ENCODE measurements around the gene CENPT. TPM values are rescaled to one million over a fixed set of nuclear protein-coding genes. Genes with fewer than 3 reads are reported as not detected.

The CENPT gene
- total RNA-seq, 6 donors from 2014 or later: 30.6 to 201 (median 50.6) TPM

DNA sequence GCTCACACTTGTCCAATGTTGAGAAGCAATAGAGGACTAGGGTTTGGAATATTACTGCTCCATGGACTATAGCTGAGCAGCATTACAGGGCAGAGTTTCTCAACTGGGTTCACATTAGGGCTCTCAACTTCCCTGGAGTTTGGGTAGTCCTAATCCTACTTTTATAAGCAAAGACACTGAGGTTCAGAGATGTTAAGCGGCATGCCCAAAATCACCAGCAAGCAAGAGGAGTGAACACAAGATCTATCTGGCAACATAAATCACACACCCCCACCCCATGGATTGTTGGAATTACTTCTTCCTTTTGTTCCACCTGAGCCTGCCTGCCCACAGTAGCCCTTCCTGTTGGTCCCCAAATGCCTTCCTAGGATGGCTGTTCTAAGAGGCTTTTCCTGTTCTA is 35.6 kb downstream of the CENPT start:
- H3K4me1 ChIP-seq: peaks cover 5 to 14% (median 11%) of the 10 kb centered on the region in 4 donors
- no peaks in the 10 kb centered on the region for H3K27me3 ChIP-seq
- no peaks in the 10 kb centered on the region for H3K9me3 ChIP-seq
- 100% methylated on average over 1 of the region's 1 CpG; no CpG with 5 or more reads in 1 of the 2 donors for WGBS, 2 donors
- H3K4me3 ChIP-seq: no peak overlapping the region
- DNase-seq (no peak), ATAC-seq (ENCODE audit: low FRiP score in 2 of 2) (no peak)
- no peaks in the 10 kb centered on the region for H3K36me3 ChIP-seq
- no peak overlapping the region for H3K27ac ChIP-seq
- no peak for TF ChIP-seq POLR2A (IDR thresholded peaks at IDR 0.05)
- TF ChIP-seq POLR2AphosphoS5 (IDR thresholded peaks at IDR 0.05): no peak
- no peak for TF ChIP-seq CTCF (IDR thresholded peaks at IDR 0.05)
- TF ChIP-seq EP300 (IDR thresholded peaks at IDR 0.05): no peak

DNA sequence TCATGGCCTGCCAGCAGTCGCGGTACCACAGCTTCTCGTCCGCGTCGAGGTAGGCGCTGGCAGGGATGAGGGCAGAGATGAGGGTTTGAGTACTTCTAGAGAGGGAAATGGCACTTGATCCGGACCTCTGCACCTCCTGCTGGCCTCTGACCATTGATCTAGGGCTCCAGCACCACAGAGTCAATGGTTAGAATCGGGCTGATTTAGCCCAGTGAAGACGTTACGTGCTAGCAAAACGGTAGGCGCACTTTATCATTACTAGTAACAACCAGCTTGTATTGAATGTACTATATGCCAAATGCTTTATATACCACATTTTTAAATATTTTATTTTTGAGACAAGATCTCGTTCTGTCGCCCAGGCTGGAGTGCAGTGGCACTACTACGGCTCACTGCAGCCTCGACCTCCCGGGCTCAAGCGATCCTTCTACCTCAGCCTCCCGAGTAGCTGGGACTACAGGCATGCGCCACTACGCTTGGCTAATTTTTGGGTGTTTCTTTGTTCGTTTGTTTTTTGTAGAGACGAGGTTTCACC is 40.3 kb downstream of the CENPT start:
- DNase-seq: no peak
- 30 to 32% methylated on average over 22 to 24 of the region's 24 CpGs for WGBS, 2 donors
- ATAC-seq (ENCODE audit: low FRiP score in 2 of 2): no peak

GRCh38 chr16:67806428-67807147 is 40.9 kb downstream of the CENPT start, which contains the start of the genes RANBP10 and TSNAXIP1:
Gene RANBP10 (minus strand): TSS chr16:67806560. CDS start chr16:67806536, 24 bp downstream.
Gene TSNAXIP1 (plus strand): TSS chr16:67806889. CDS start chr16:67807150, 261 bp downstream.
- WGBS, 2 donors: 0 to 1% methylated on average over 9 to 49 of the region's 54 CpGs
- ATAC-seq (ENCODE audit: low FRiP score in 2 of 2) (peak; percentile 98 to 99), DNase-seq (peak; percentile 97 to 99)
- peak within 1 kb of the TSS; percentile 81 to 89 (median 86) for H3K27ac ChIP-seq
- peaks cover 0 to 24% (median 9%) of the 10 kb centered on the region in 4 donors for H3K36me3 ChIP-seq
- no peaks in the 10 kb centered on the region for H3K9me3 ChIP-seq
- H3K27me3 ChIP-seq: no peaks in the 10 kb centered on the region
- peaks cover 24 to 32% (median 26%) of the 10 kb centered on the region in 4 donors for H3K4me1 ChIP-seq
- peak within 1 kb of the TSS; percentile 87 to 100 (median 92) for H3K4me3 ChIP-seq
- TF ChIP-seq EP300 (IDR thresholded peaks at IDR 0.05): no peak
- TF ChIP-seq POLR2AphosphoS5 (IDR thresholded peaks at IDR 0.05): peak; percentile 78 to 85
- peak in 3 of 4 donors; percentile 55 to 86 (median 63) for TF ChIP-seq POLR2A (IDR thresholded peaks at IDR 0.05)
- peak in 1 of 6 experiments; percentile 23 for TF ChIP-seq CTCF (IDR thresholded peaks at IDR 0.05)

More for the DNA sequence above, 40.3 kb downstream of the CENPT start:
- Histone ChIP-seq H3K36me3 (peaks cover 0 to 18% (median 3%) of the 10 kb centered on the region in 4 donors), H3K4me1 (peaks cover 23 to 29% (median 26%) of the 10 kb centered on the region in 4 donors), H3K4me3 (peak overlapping the region; percentile 36 to 97 (median 88)), H3K27me3 (no peaks in the 10 kb centered on the region), H3K9me3 (no peaks in the 10 kb centered on the region), H3K27ac (peak overlapping the region; percentile 48 to 89 (median 86))
- TF ChIP-seq POLR2A (IDR thresholded peaks at IDR 0.05) (no peak), POLR2AphosphoS5 (IDR thresholded peaks at IDR 0.05) (no peak), EP300 (IDR thresholded peaks at IDR 0.05) (no peak), CTCF (IDR thresholded peaks at IDR 0.05) (peak in 1 of 6 experiments; percentile 43)

DNA sequence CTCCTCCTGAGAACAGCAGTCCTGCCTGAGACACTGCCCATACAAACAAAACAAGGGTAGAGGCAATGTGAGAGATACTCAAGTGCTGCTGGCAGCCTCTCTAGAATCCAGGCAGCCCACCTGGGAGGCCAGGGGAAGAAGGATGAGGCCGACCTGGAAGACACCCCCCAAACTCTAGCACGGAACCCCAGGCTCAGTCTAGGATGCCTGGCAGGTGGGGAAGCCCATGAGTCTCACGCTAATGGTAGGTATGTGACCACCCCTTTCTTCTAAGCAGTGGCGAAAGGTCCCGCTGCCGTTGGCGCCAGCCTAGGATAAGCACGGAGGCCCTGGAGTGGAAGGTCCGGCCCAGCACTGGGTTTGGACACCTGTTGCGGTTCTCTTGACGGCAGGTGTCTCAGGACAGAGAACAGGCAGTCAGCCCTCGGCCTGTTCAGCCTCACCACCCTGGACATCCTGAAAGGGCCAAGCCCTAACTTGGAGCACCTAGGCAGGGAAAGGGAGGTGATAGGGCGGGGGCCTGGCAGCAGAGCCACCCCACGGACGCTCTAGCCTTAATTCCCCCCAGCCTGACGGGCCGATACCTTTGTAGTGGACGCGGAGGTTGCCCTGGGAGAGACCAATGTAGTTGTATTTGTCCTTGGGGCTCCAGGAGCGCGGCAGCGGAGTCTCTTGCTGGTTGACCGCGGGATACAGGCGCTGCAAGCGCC is 41.6 kb downstream of the CENPT start:
- DNase-seq: peak in 1 of 2 donors; percentile 24
- H3K4me1 ChIP-seq: peaks cover 25 to 32% (median 28%) of the 10 kb centered on the region in 4 donors
- peak overlapping the region; percentile 87 to 100 (median 92) for H3K4me3 ChIP-seq
- ATAC-seq (ENCODE audit: low FRiP score in 2 of 2): peak; percentile 6 to 14
- WGBS, 2 donors: 2 to 6% methylated on average over 6 to 12 of the region's 26 CpGs
- no peak for TF ChIP-seq EP300 (IDR thresholded peaks at IDR 0.05)
- no peaks in the 10 kb centered on the region for H3K9me3 ChIP-seq
- peak overlapping the region; percentile 81 to 89 (median 86) for H3K27ac ChIP-seq
- no peaks in the 10 kb centered on the region for H3K27me3 ChIP-seq
- H3K36me3 ChIP-seq: peaks cover 0 to 27% (median 9%) of the 10 kb centered on the region in 4 donors

Measured in upper lobe of left lung (tissue), 6 donors.